Colonic mucosa (tissue), 4 donors: ENCODE results near the gene ICOS. TPM values are rescaled to one million over a fixed set of nuclear protein-coding genes. Genes with fewer than 3 reads are reported as not detected.

ENCODE experiments used
- DNase-seq: peaks from one replicate; pipeline ENCODE4 v3.0.0-alpha.2; 2020
- H3K27ac ChIP-seq: fragments of 200-600 bp; one replicate; pipeline ENCODE4 v1.8.0; 2021
- H3K27me3 ChIP-seq: fragments of 200-600 bp; one replicate; pipeline ENCODE4 v1.8.0; 2021
- H3K36me3 ChIP-seq: fragments of 200-600 bp; one replicate; pipeline ENCODE4 v1.8.0; 2021
- H3K4me1 ChIP-seq: fragments of 200-600 bp; one replicate; pipeline ENCODE4 v1.8.0; 2021; ENCODE audit warnings: mild to moderate bottlenecking
- H3K4me3 ChIP-seq: fragments of 200-600 bp; one replicate; pipeline ENCODE4 v1.8.0; 2021
- H3K9ac ChIP-seq, 2 donors: one replicate each; pipeline ENCODE4 v1.7.0; 2013; ENCODE audit warnings: control low read depth in 2 of 2, low read depth in 2 of 2, low read length in 2 of 2
- H3K9me3 ChIP-seq: fragments of 200-600 bp; one replicate; pipeline ENCODE4 v1.8.0; 2021
- CTCF ChIP-seq: fragments of 200-600 bp; IDR thresholded peaks from one replicate; pipeline ENCODE4 v1.8.0; 2022; ENCODE audit warnings: antibody characterized with exemption, mild to moderate bottlenecking
- intact Hi-C: fragments of 100-400 bp; cut with DNase I; formaldehyde crosslinking; loops from one replicate; pipeline ENCODE4 v1.14.1; 2022
- total RNA-seq, 2 donors: library from RNA; stranded (reverse); fragmentation: NEBNext Ultra II Directional in 1 of 2; extraction: Animal tissue kit (Norgen Biotek cat#: 25700) in 1 of 2; gene quantifications; one replicate each; pipeline ENCODE4 v1.2.1, GENCODE V29; 2021
- donor health status: healthy.
- donor health status: DM: no; HTN: no; CAD: no.
- donor health status: DM: no; HTN: no; CAD: no.

The ICOS gene
- total RNA-seq, 2 donors from 2014 or later = 0.32 to 0.69 TPM

- H3K4me3 ChIP-seq = no peak overlapping the region
- H3K9ac ChIP-seq = no peak overlapping the region
- intact Hi-C loops = no loop called here
- TF ChIP-seq CTCF = no peak
- no peak overlapping the region for H3K27ac ChIP-seq
- no peaks in the 10 kb centered on the region for H3K36me3 ChIP-seq
- H3K4me1 ChIP-seq = no peaks in the 10 kb centered on the region
- H3K27me3 ChIP-seq = no peaks in the 10 kb centered on the region
- no peak for DNase-seq
- no peaks in the 10 kb centered on the region for H3K9me3 ChIP-seq
Observed at GRCh38 chr2:203898657-203899056, 37.9 kb upstream of the ICOS start.

- Histone ChIP-seq H3K27ac (no peak overlapping the region), H3K4me3 (no peak overlapping the region)
Observed at GRCh38 chr2:203900253-203900652, 36.3 kb upstream of the ICOS start.

GRCh38 chr2:203904022-203904421 lies 32.5 kb upstream of the ICOS start:
- Histone ChIP-seq H3K27me3 (no peaks in the 10 kb centered on the region), H3K27ac (no peak overlapping the region), H3K9me3 (no peaks in the 10 kb centered on the region), H3K4me1 (no peaks in the 10 kb centered on the region), H3K4me3 (no peak overlapping the region), H3K9ac (no peak overlapping the region), H3K36me3 (no peaks in the 10 kb centered on the region)
- intact Hi-C loops = no loop called here
- no peak for DNase-seq
- TF ChIP-seq CTCF = no peak

More at GRCh38 chr2:203900253-203900652, 36.3 kb upstream of the ICOS start:
- DNase-seq = no peak
- no peaks in the 10 kb centered on the region for H3K4me1 ChIP-seq
- TF ChIP-seq CTCF = no peak
- H3K9me3 ChIP-seq = no peaks in the 10 kb centered on the region
- H3K36me3 ChIP-seq = no peaks in the 10 kb centered on the region
- no peaks in the 10 kb centered on the region for H3K27me3 ChIP-seq
- intact Hi-C loops = no loop called here
- H3K9ac ChIP-seq = no peak overlapping the region

- Histone ChIP-seq H3K4me3 (no peak overlapping the region), H3K9ac (no peak overlapping the region), H3K4me1 (no peaks in the 10 kb centered on the region), H3K9me3 (no peaks in the 10 kb centered on the region), H3K27ac (no peak overlapping the region), H3K36me3 (no peaks in the 10 kb centered on the region), H3K27me3 (no peaks in the 10 kb centered on the region)
- DNase-seq = no peak
- TF ChIP-seq CTCF = no peak
- intact Hi-C loops = no loop called here
Observed at GRCh38 chr2:203905656-203906055, 30.9 kb upstream of the ICOS start.

- H3K4me3 ChIP-seq = no peak overlapping the region
- no peak overlapping the region for H3K9ac ChIP-seq
- H3K27ac ChIP-seq = peak overlapping the region; percentile 42
- no peaks in the 10 kb centered on the region for H3K36me3 ChIP-seq
- TF ChIP-seq CTCF = no peak
- intact Hi-C loops = no loop called here
- no peaks in the 10 kb centered on the region for H3K27me3 ChIP-seq
- no peaks in the 10 kb centered on the region for H3K4me1 ChIP-seq
- DNase-seq = no peak
- no peaks in the 10 kb centered on the region for H3K9me3 ChIP-seq
Observed at GRCh38 chr2:203908066-203908796, 28.3 kb upstream of the ICOS start.
